Endothelial cell of umbilical vein (primary cell): Measurements from ENCODE around the gene BPTF. TPM values are rescaled to one million over a fixed set of nuclear protein-coding genes. Genes with fewer than 3 reads are reported as not detected.

Source experiments
- BruUV-seq: library from RNA; stranded (reverse); fragments of 400-500 nt; replicated peaks from 2 replicates; lab custom pipeline; 2021; lab: Mats Ljungman, UMichigan
- CTCF ChIA-PET: fragments of 300-600, 350-600 bp; sonication (Branson Sonifier 250); formaldehyde crosslinking; loops from one replicate; lab custom pipeline; 2021; ENCODE audit warnings: antibody characterized with exemption, inconsistent platforms; lab: Charles Lee
- POLR2A ChIA-PET: fragments of 300-600, 350-600 bp; sonication (Branson Sonifier 250); formaldehyde crosslinking; loops from one replicate; lab custom pipeline; 2021; ENCODE audit warnings: antibody characterized with exemption, inconsistent platforms; lab: Charles Lee
- DNase-seq: peaks from one replicate; pipeline ENCODE4 v3.0.0-alpha.2; 2011; ENCODE audit warnings: low read depth, low spot score
- FAIRE-seq: peaks from 2 replicates; lab custom pipeline; 2011; peaks lifted over from hg19 to GRCh38; lab: Jason Lieb, UNC
- H2AFZ ChIP-seq: 2 replicates; pipeline ENCODE4 v1.6.0; 2012; ENCODE audit warnings: low read depth, low read length, control low read depth, inconsistent platforms
- H3K27ac ChIP-seq: 2 replicates; pipeline ENCODE4 v1.5.1; 2011; ENCODE audit warnings: low read depth, mild to moderate bottlenecking, control low read depth, low read length, moderate library complexity; ENCODE audit not compliant: insufficient read depth
- H3K27me3 ChIP-seq, 2 experiments: 2 replicates each; pipeline versions ENCODE4 v1.6.0 to v1.6.1; 2011; ENCODE audit warnings: low read length in 2 of 2, mixed read lengths in 1 of 2; ENCODE audit not compliant: control insufficient read depth in 2 of 2, insufficient read depth in 2 of 2
- H3K36me3 ChIP-seq, 2 experiments: 2 replicates in 1 of 2; 3 replicates in 1 of 2; pipeline ENCODE4 v1.5.1; 2011; ENCODE audit warnings: low read length in 2 of 2, mild to moderate bottlenecking in 1 of 2, moderate library complexity in 1 of 2; ENCODE audit not compliant: control insufficient read depth in 2 of 2, insufficient read depth in 2 of 2; ENCODE audit errors: extremely low read depth in 1 of 2
- H3K4me1 ChIP-seq: 3 replicates; pipeline ENCODE4 v1.5.1; 2011; ENCODE audit warnings: mild to moderate bottlenecking, low read length; ENCODE audit not compliant: control insufficient read depth, insufficient read depth; ENCODE audit errors: extremely low read depth
- H3K4me2 ChIP-seq: 2 replicates; pipeline ENCODE4 v1.6.1; 2011; ENCODE audit warnings: low read length, control low read depth, mixed read lengths; ENCODE audit not compliant: insufficient read depth
- H3K4me3 ChIP-seq, 3 experiments: fragments of 200-600 bp in 1 of 3; sonication (generic), shearing (Covaris generic) in 1 of 3; replicated peaks in 1 of 3; 2 replicates each; pipeline ENCODE4 v1.5.1; 2011 to 2016; ENCODE audit warnings: control low read depth in 3 of 3, low read length in 3 of 3, mild to moderate bottlenecking in 2 of 3, inconsistent platforms in 1 of 3, low read depth in 1 of 3, moderate library complexity in 1 of 3; ENCODE audit not compliant: insufficient read depth in 1 of 3
- H3K79me2 ChIP-seq: 2 replicates; pipeline ENCODE4 v1.6.0; 2012; ENCODE audit warnings: low read length, inconsistent platforms; ENCODE audit not compliant: control insufficient read depth, insufficient read depth
- H3K9ac ChIP-seq: replicated peaks from 2 replicates; pipeline ENCODE3; 2011; ENCODE audit warnings: low read length, control low read depth; ENCODE audit not compliant: insufficient read depth; ENCODE audit errors: extremely low read depth
- H3K9me1 ChIP-seq: replicated peaks from 3 replicates; pipeline ENCODE4 v1.6.0; 2011; ENCODE audit warnings: mild to moderate bottlenecking, low read length; ENCODE audit not compliant: control insufficient read depth, insufficient read depth; ENCODE audit errors: extremely low read depth
- H3K9me3 ChIP-seq: replicated peaks from 2 replicates; pipeline ENCODE4 v1.5.1; 2012; ENCODE audit warnings: low read length, inconsistent platforms; ENCODE audit not compliant: control insufficient read depth, insufficient read depth
- H4K20me1 ChIP-seq: replicated peaks from 2 replicates; pipeline ENCODE3; 2011; ENCODE audit warnings: mild to moderate bottlenecking, low read length; ENCODE audit not compliant: control insufficient read depth, insufficient read depth; ENCODE audit errors: extremely low read depth
- CTCF ChIP-seq, 2 donors: IDR thresholded peaks; 1 replicate in 1 of 2; 2 replicates in 1 of 2; pipeline ENCODE4 v1.5.1; 2011; ENCODE audit warnings: low read length in 2 of 2, mild to moderate bottlenecking in 2 of 2, moderate library complexity in 2 of 2, control low read depth in 1 of 2, inconsistent platforms in 1 of 2, low read depth in 1 of 2; ENCODE audit not compliant: insufficient read depth in 1 of 2; ENCODE audit errors: extremely low read depth in 1 of 2
- MYC ChIP-seq: IDR thresholded peaks from one replicate; pipeline ENCODE4 v1.6.1; 2011; ENCODE audit warnings: mild to moderate bottlenecking, low read depth, low read length
- POLR2A ChIP-seq: IDR thresholded peaks from 2 replicates; pipeline ENCODE4 v1.6.1; 2012; ENCODE audit warnings: low read depth, mild to moderate bottlenecking, control low read depth, low read length
- POLR2AphosphoS5 ChIP-seq: IDR thresholded peaks from 2 replicates; pipeline ENCODE4 v1.6.1; 2012; ENCODE audit warnings: low read depth, mild to moderate bottlenecking, control low read depth, low read length, moderate library complexity; ENCODE audit not compliant: insufficient read depth
- dilution Hi-C: fragments of 300-500 bp; cut with MboI; formaldehyde crosslinking; loops from one replicate; pipeline ENCODE4 v1.15.0; 2019; ENCODE audit warnings: low sequenced_read_pairs; ENCODE audit not compliant: extremely low pct_ligation_motif_present
- intact Hi-C: fragments of 100-400 bp; cut with micrococcal nuclease; formaldehyde crosslinking; loops from one replicate; pipeline ENCODE4 v1.10.0; 2022
- polyA plus RNA-seq, 4 experiments: library from polyadenylated mRNA; depleted of rRNA in 3 of 4; stranded (reverse) in 3 of 4; unstranded in 1 of 4; fragments of >200 nt; gene quantifications; 2 replicates each; pipeline versions ENCODE4 v1.2.1 to v1.2.3, GENCODE V29; 2011 to 2012; ENCODE audit warnings: missing spikeins in 1 of 4
- total RNA-seq: library from RNA; stranded (reverse); gene quantifications from 2 replicates; pipeline ENCODE4 v1.2.3, GENCODE V29; 2021

Gene BPTF
- total and polyA plus RNA-seq, 2 donors (not counting 3 experiments of a cell fraction or from before 2014, with no cell fraction given), result 41.0 to 88.1 TPM

GRCh38 chr17:68004201-68004600 is 178.9 kb downstream of the BPTF start:
- intact Hi-C loops (no loop called here), dilution Hi-C loops (no loop called here)
- Histone ChIP-seq H2AFZ (no peak overlapping the region), H3K27me3 (no peaks in the 10 kb centered on the region), H3K9me3 (no peaks in the 10 kb centered on the region), H3K4me2 (no peak overlapping the region), H3K4me1 (no peaks in the 10 kb centered on the region), H3K4me3 (no peak overlapping the region), H3K9ac (no peak overlapping the region), H3K36me3 (no peaks in the 10 kb centered on the region), H3K79me2 (no peaks in the 10 kb centered on the region), H4K20me1 (no peaks in the 10 kb centered on the region), H3K27ac (no peak overlapping the region), H3K9me1 (no peaks in the 10 kb centered on the region)
- CTCF ChIA-PET, result no interaction called here
- POLR2A ChIA-PET, result interaction anchor here (0.7 kb wide), 1 partner anchor 753 kb away, joined by 6 read pairs; no protein-coding TSS in a partner anchor
- FAIRE-seq, result peak; percentile 8
- peak; percentile 36 for DNase-seq
- TF ChIP-seq POLR2A (no peak), CTCF (IDR thresholded peaks at IDR 0.05; ENCODE audit: extremely low read depth in 1 of 2, insufficient read depth in 1 of 2, low read depth in 1 of 2, low read length in 2 of 2) (no peak), MYC (no peak), POLR2AphosphoS5 (no peak)
- BruUV-seq, result no TSS peak

DNA sequence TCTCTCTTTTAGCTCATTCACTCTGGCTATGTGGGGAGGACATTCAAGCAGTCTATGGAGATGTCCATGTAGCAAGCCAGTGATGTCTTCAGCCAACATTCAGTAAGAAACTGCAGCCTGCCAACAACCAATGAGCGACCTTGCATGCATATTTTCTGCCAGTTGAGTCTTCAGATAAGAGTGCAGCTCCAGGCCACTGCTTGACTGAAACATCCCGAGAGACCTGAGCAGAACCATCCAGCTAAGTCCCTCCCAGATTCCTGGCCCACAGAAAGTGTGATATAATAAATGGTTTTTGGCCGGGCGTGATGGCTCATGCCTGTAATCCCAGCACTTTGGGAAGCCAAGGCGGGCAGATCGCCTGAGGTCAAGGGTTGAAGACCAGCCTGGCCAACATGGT is 181.5 kb downstream of the BPTF start:
- no peak for TF ChIP-seq CTCF (IDR thresholded peaks at IDR 0.05; ENCODE audit: extremely low read depth in 1 of 2, insufficient read depth in 1 of 2, low read depth in 1 of 2, low read length in 2 of 2)
- no peak overlapping the region for H3K9ac ChIP-seq
- ChIA-PET POLR2A (no interaction called here), CTCF (interaction anchor here (1.1 kb wide), 1 partner anchor 13 kb away, joined by 3 read pairs; no protein-coding TSS in a partner anchor)
- H3K4me2 ChIP-seq, result no peak overlapping the region
- FAIRE-seq (no peak), DNase-seq (no peak)
- no peaks in the 10 kb centered on the region for H3K9me1 ChIP-seq
- H3K79me2 ChIP-seq, result no peaks in the 10 kb centered on the region
- dilution Hi-C loops, result no loop called here
- H3K9me3 ChIP-seq, result no peaks in the 10 kb centered on the region
- H3K4me1 ChIP-seq, result no peaks in the 10 kb centered on the region
- H3K27ac ChIP-seq, result no peak overlapping the region
- H3K36me3 ChIP-seq, result no peaks in the 10 kb centered on the region
- BruUV-seq, result no TSS peak
- no peaks in the 10 kb centered on the region for H4K20me1 ChIP-seq
- H3K27me3 ChIP-seq, result no peaks in the 10 kb centered on the region
- no peak overlapping the region for H3K4me3 ChIP-seq
- H2AFZ ChIP-seq, result no peak overlapping the region
- intact Hi-C loops, result no loop called here
